Measurements from ENCODE around the gene ZNF462.
"Not testable (repeated sequence)": the region's sequence is repeated elsewhere in the genome, so short reads cannot be mapped to it uniquely, and the experiment has no call there.

The ZNF462 gene, protein sequence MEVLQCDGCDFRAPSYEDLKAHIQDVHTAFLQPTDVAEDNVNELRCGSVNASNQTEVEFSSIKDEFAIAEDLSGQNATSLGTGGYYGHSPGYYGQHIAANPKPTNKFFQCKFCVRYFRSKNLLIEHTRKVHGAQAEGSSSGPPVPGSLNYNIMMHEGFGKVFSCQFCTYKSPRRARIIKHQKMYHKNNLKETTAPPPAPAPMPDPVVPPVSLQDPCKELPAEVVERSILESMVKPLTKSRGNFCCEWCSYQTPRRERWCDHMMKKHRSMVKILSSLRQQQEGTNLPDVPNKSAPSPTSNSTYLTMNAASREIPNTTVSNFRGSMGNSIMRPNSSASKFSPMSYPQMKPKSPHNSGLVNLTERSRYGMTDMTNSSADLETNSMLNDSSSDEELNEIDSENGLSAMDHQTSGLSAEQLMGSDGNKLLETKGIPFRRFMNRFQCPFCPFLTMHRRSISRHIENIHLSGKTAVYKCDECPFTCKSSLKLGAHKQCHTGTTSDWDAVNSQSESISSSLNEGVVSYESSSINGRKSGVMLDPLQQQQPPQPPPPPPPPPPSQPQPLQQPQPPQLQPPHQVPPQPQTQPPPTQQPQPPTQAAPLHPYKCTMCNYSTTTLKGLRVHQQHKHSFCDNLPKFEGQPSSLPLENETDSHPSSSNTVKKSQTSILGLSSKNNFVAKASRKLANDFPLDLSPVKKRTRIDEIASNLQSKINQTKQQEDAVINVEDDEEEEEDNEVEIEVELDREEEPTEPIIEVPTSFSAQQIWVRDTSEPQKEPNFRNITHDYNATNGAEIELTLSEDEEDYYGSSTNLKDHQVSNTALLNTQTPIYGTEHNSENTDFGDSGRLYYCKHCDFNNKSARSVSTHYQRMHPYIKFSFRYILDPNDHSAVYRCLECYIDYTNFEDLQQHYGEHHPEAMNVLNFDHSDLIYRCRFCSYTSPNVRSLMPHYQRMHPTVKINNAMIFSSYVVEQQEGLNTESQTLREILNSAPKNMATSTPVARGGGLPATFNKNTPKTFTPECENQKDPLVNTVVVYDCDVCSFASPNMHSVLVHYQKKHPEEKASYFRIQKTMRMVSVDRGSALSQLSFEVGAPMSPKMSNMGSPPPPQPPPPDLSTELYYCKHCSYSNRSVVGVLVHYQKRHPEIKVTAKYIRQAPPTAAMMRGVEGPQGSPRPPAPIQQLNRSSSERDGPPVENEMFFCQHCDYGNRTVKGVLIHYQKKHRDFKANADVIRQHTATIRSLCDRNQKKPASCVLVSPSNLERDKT (N-terminal part only)

DNA sequence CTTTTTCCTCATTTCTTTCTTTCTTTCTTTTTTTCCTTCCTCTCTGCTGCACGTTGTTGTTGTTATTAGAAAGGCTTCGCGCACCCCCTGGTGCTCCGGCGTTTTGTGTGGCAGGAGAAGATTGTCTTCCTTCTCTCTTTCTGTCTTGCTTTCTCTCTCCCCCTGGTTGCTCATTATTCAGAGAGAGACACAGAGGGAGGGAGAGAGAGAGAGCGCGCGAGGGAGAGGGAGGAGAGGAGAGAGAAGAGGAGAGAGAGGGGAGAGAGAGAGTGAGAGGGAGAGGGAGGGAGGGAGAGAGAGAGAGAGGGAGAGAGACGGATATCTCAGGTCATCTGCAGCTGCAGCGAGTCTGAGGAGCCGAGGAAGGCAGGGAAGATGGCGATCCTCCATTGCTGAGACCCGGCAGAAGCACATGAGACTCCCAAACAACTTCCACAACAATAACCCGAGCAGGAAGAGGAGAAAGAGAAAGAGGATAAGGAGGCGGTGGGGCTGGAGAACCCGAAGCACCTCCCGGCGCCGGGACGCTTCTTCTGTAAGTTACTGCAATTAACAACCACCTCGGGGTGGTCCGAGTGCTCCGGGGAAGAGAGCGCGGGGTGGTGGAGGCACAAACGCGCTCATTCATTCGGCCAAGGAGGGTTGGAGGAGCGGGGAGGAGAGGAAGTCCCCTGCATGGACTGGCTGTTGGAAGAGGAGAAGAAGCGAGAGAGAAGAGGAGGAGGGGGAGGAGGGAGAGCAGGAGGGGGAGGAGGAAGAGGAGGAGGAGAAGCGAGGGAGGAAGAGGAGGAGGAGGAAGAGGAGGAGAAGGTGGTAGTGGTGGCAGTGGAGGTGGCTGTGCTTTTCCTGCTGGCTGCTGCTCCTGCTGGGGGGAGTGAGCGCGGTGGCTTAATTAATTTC, at the start of gene ZNF462:
Gene ZNF462, plus strand, starts transcription at position 346 of the 900 bp plus-strand sequence. CDS start 60,218 bp downstream, outside the sequence.
- peak; percentile 65 for DNase-seq (ENCODE audit: low spot score)

DNA sequence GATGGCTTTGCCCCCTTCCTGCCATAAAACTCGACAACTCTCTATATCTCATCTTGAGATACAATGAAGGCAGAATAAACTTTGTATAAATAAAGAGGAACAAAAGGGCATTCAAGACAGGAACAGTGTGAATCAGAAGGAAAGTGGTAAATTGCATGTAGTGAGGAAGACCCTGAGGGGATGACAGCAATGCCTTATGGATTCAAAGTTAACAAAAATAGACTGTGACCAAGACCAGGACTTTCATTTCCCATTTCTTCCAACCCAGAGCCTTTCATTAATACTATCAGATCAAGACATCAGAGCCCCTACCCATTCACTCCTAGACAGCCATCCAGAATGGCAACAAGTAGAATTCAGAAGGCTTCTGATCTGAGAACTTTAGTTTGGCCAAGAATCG, 46.4 kb upstream of the ZNF462 start:
- DNase-seq (ENCODE audit: low spot score) = no peak

DNA sequence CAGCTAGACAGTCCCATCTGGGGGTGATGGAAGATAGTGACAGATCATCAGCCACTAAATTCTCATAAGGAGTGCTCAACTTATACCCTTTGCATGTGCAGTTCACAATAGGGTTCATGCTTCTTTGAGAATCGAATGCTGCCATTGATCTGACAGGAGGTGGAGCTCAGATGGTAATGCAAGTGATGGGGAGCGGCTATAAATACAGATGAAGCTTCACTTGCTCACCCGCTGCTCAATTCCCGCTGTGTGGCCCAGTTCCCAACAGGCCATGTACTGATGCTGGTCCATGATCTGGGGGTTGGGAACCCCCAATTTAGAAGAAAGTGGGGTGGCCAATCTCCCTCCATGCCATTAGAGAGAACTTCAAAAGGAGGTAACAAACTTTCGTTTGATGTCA, 44.9 kb upstream of the ZNF462 start:
- no peak for DNase-seq (ENCODE audit: low spot score)

DNA sequence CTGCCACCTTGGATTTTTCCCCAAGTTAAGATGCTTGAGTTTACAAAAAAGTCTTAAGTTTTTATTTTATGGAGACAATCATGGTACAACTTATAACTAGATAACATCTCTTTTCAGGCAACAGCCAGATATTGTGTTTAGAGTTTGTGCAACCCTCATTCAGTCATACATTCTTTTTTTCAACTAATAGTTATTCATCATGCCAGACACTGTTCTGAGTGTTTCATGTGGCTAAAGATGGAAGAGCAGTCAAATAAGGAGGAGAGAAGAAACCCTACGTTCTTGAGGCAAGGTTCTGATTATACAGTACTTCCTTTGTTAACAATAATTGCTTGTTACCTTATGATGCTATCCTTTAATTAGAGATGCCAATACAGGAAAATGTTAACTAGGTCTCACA, 42.1 kb upstream of the ZNF462 start:
- DNase-seq (ENCODE audit: low spot score) = no peak

DNA sequence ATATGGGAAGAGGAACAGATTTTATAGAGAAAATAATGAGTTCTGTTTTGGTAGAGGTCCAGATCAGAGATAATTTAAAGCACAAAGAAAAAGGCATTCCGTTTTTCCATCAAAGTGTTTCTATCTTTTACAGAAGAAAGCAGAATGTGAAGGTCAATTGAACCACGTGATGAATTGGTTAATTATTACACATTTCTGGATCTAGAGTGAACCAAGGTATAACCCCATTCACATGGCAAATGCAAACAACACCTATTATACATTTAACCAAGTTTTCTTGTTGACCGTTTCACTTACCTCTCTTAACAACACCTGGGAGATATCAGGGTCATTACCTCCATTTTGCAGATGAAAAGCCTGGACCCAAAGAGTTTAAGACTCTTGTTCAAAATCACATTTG, 34.9 kb upstream of the ZNF462 start:
- no peak for DNase-seq (ENCODE audit: low spot score)

DNA sequence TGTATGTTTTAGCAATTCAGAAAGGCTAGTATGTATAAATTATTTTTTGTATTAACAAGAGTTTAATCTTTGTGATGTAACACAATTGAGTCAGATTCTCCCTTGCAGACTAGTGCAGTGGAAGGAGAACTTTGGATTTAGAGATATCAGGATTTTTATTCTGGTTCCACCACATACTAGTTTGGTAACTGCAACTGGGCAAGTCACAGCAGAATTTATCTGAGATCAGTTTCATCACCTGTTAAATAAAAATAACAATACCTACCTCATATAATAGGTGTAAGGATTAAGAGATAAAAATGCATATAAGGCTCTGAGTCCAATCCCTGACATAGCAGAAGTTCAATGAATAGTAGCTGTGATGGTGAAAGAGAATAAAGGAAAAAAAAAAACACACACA, 34.0 kb upstream of the ZNF462 start:
- no peak for DNase-seq (ENCODE audit: low spot score)

DNA sequence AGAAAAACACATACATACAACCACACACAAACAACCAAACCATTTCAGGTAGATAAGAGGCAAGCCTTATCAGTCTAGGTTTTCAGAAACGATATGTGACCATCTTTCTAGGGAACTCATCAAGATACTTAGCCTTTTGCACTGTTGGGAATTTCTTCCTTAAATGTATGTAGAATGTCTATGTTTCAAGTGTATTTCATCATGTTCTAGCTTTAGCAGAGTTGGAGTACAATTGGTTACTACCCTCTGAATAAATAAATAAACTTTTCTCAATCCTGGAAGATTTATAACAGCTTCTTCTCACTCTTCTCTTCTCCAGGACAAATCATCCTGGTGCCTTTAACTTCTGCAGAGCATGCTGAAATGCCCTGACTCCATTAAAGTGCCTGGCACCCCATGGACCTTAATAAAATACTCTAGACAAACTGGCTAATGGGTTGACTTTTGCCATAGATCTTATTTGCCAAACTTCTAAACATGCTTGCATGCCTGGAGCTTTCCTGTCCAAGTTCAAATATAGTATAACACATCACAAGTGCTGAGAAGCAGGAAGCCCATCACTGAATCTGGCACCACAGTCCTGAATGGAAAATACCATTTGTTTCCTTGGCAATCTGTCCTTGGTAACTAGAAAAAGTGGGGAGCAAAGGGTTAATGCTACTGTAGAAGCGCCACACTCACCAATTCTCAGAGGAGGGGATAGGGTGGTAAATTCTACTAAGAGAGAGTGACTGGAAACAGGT, 33.1 kb upstream of the ZNF462 start:
- DNase-seq (ENCODE audit: low spot score) = no peak

DNA sequence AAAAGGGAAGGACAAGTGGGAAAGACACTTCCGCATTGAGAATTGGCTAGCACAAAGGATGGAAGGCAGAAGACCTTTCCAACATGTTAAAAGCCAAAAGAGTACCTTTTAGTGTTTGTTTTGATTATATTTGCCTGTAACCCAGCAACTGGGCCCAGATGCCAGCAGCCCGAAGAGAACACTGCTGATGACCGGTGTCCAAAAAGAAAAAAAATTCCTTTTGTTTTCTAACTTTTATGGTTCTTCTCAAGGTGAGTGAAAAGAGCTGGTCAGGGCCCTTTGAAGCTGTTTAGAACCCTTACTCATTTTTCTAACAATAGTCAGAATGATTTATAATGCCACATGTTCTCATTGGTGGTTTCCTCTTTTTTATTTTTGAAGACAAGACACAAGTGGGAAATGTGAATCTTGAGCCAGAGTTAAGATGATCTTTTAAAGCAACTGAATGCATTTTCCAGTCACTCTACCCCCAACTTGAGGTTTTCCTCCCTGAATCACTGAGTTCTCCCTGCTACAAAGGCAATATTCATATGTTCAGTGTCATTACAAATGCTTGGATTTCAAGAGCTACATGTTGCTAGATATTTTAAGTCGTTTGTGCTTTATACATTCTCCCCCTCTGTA, 32.3 kb upstream of the ZNF462 start:
- DNase-seq (ENCODE audit: low spot score) = no peak

DNA sequence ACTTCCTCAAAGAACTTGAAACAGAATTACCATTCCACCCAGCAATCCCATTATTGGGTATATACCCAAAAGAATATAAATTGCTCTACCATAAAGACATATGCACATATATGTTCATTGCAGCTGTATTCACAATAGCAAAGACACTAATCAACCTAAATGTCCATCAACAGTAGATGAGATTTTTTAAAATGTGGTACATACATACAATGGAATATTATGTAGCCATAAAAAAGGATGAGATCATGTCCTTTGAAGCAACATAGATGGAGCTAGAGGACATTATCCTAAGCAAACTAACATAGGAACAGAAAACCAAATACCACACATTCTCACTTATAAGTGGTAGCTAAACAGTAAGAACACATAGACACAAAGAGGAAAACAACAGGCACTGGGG, 28.1 kb upstream of the ZNF462 start:
- no peak for DNase-seq (ENCODE audit: low spot score)

DNA sequence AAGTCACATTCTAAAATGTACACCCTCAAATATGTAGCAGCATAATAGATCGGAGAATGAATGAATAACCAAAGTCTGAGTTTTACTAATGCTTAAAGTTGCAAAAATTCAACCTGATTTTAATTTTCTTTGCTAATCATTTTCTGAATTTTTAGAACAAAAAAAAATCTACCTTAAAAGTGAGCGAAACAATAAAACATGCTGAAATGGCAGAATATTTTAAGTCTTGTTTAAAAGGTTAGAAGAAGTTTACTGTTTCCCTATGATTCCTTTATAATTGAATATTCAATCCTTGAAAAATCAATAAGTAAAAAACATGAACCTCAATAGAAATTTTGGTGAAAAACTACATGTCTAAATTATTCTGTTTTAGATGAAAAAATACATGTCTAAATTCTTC, 27.1 kb upstream of the ZNF462 start:
- no peak for DNase-seq (ENCODE audit: low spot score)

DNA sequence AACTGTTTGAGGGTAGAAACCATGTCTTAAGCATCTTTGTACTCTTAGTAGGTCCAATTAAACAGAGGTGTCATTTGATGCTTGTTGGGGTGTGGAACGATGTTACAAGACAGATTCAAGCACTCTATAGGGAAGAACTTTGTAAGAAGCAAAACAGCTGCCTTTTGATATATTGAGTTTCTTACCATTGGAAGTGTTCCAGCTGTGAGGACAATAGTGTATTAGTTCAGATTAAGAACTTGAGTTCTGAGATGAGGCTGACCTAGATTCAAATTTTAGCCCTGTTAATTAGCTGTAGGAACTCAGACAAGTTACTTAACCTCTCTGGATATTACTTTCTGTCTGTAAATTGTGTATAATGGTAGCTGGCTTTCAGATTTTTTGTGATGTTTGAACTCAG, 19.6 kb upstream of the ZNF462 start:
- no peak for DNase-seq (ENCODE audit: low spot score)

DNA sequence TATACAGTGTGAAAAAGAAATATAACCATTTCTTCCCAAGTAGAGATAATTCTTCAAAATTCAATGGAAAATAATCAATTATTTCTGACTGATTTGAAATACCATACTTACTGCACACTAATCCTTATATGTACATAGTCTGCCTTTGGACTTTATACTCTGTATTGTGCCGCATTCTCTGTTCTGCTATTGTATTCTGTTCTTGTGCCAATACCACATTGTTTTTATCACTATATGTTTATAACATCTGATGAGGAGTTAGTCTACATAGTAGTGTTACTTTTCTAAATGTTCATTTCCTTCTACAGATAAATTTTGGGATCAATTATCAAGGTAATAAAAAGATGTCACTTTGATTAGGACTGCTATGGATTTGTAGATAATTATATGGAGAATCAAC, 16.7 kb upstream of the ZNF462 start:
- DNase-seq (ENCODE audit: low spot score) = no peak

DNA sequence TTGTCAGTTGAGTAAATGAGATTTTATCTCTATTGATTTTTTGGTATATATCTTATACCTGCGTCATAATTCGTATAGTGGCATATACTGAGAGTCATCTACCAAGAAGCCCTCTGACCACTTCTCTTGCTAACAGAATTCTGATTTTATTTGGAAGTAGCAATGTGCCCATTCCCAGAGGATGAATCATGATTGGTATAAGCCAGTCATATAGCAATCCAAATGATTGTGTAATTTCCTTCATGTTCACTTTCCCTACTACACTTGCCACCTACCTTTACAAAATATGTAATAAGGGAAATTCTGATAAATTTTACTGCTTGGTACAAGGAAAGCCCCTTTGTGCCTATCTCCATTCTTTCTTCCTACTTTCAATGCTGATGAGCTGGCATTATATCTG, 16.1 kb upstream of the ZNF462 start:
- DNase-seq (ENCODE audit: low spot score) = no peak

DNA sequence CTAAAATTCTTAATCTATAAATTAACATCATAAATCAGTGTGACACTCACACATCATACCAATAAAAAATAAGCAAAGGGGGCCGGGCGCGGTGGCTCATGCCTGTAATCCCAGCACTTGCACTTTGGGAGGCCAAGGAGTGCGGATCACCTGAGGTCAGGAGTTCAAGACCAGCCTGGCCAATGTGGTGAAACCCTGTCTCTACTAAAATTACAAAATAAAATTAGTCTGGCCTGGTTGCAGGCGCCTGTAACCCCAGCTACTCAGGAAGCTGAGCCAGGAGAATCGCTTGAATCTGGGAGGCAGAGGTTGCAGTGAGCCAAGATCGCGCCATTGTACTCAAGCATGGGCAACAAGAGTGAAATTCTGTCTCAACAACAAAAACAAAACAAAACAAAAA, 11.3 kb upstream of the ZNF462 start:
- not testable (repeated sequence) for DNase-seq (ENCODE audit: low spot score)

DNA sequence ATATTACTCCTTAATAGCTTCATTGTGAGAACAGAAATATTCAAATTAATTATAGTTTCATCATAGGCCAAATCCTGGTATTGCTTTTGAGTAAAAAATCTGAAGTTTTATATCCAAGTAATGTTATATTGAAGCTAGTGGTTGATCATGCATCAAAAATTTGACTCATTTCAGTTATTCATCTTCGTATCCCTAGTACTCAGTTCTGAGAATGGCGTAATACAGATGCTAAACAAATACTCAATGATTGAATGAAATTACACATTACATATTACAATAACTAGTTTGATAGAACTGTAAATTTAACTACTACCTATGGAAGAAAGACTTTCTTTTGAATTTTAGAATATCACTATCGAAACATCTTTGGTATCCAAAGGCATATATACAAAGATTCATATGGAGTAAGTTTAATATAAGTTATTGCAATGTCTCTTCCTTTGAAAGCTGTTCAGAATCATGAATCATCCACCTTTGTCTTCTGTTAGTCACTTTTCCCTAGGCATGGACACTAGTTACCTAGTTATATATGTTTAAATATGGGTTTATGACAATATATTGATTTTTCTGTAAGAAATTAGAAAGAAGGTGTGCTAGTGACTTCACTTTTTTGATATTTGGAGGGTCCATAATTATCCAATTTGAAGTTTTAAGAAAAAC, 5.0 kb upstream of the ZNF462 start:
- no peak for DNase-seq (ENCODE audit: low spot score)

DNA sequence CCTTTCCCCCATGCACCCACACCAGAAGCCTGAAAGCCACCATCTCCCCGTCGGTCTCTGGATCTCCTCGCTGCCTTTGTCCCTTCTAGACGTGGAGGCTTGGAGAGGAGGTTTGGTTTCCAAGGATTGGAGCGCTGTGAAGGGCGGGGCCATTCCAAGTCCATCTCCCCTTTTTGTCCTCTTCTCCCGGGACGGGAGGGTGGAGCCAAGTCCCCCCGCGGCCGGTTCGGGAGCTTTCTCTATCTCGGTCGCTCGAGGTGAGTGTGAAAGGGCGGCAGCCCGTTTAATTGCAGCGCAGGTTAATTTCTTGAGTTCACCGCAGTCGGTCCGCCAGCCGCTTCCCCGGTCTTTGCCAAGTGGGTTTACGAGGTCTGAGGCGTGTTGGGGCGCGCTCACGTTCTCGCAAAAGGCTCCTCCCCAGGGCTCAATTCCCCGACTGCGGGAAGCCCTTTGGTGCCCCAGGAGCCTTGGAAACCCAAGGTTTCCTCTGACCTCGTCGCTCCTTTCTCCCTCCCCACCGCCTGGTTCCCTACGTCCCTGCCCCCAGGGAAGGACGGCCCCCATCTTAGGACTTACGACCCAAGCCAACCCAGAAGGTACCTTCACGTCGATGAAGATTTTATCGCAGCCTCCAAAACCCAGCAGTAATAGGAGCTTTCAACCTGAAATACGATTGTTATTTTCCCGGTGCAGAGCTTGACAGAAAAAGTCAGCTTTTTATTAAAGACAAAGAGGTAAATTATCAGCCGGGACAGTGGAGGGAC, 2.8 kb upstream of the ZNF462 start:
- DNase-seq (ENCODE audit: low spot score) = peak; percentile 85

DNA sequence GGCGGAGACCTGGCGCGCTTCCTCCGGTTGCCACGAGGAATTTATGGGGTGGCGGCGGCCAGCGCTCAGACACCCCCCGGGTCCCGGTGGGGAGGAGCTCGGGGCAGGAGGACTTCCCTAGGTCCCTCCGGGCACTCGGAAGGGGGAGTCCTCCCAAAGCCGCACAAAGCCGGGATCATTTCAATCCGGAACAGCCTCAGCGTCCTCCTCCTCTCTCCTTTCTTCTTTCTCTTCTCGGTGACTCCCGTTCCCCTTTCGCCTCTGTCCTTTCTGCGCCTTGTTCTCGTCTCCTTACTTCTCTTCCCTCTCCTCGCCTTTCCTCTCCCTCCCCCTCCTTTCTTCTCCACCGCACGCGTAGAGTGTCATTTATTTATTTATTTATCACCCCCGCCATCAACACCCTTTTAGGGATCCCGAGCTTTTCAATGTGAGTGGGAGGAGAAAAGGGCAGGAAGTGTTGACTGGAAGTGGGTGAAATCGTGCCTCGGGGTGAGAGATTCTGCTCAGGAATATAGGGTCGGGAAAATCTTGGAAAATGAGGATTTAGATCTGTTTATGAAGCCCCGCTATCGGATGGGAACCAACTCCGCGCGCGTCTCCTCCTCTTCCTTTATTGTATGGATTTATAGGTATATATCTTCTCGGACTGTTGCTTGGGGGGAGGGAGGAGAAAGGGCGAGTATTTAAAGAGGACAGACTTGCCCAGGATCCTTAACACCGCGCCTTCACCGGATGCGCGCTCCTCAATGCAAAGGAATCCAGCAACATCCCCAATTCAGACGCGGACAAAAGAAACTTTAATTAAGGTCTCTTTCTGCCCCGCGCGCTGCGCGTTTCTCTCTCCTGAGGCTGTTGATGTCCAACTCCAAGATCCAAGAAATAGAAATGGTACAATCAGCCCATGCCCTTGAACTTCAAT, 2.0 kb upstream of the ZNF462 start:
- DNase-seq (ENCODE audit: low spot score) = peak; percentile 73

DNA sequence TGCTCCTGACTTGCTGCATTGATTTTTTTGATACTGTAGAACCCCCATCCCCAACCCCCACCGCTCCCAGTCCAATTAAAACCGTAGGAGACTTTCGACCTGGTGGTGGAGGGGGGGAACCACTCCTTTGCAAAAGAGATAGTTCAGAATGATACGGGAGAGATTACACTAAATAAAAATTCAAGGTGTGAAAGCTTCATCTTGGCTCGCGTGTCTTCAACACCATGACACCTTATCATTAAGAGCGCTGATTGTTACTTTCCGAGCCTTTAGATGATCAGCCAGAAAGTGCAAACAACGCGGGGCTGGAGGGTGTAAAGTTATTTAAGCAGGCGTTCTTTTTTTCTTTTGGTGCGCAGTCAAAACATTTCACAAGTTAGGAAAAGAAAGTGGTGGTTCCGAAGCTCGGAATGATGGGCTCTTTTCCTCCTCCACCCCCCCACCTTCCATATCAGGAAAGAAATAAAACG, 1.3 kb upstream of the ZNF462 start:
- DNase-seq (ENCODE audit: low spot score) = no peak
